PC-9 (cell line): Measurements from ENCODE around the gene NRG2.

Source experiments
- EZH2 ChIP-seq: fragments of 200-600 bp; sonication (generic); IDR thresholded peaks from 2 replicates; pipeline ENCODE4 v1.8.0; 2017; ENCODE audit warnings: antibody characterized with exemption, low read depth
- TF ChIP-seq, protein P1 (sequence below): fragments of 200-600 bp; sonication (generic); conservative IDR thresholded peaks from 2 replicates; pipeline ENCODE4 v1.6.1; 2017; ENCODE audit warnings: mixed run types, antibody characterized with exemption, mild to moderate bottlenecking, moderate library complexity

- TF ChIP-seq, protein P1, sequence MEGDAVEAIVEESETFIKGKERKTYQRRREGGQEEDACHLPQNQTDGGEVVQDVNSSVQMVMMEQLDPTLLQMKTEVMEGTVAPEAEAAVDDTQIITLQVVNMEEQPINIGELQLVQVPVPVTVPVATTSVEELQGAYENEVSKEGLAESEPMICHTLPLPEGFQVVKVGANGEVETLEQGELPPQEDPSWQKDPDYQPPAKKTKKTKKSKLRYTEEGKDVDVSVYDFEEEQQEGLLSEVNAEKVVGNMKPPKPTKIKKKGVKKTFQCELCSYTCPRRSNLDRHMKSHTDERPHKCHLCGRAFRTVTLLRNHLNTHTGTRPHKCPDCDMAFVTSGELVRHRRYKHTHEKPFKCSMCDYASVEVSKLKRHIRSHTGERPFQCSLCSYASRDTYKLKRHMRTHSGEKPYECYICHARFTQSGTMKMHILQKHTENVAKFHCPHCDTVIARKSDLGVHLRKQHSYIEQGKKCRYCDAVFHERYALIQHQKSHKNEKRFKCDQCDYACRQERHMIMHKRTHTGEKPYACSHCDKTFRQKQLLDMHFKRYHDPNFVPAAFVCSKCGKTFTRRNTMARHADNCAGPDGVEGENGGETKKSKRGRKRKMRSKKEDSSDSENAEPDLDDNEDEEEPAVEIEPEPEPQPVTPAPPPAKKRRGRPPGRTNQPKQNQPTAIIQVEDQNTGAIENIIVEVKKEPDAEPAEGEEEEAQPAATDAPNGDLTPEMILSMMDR, result no peak
- no peak for TF ChIP-seq EZH2
Observed at GRCh38 chr5:139867109-139867508, 176.0 kb downstream of the NRG2 start.
